Activated CD8-positive, alpha-beta memory T cell treated with anti-CD3 and anti-CD28 coated beads, Interleukin-2, amount 50 U/mL, for 4 hours (primary cell): ENCODE results near the gene FRS3.
"Not testable (repeated sequence)": the region's sequence is repeated elsewhere in the genome, so short reads cannot be mapped to it uniquely, and the experiment has no call there.

Experiments used
- DNase-seq: peaks from one replicate; pipeline ENCODE4 v3.0.0-alpha.2; 2020

The FRS3 gene

GRCh38 chr6:41768545-41769308, 11.0 kb downstream of the FRS3 start:
- DNase-seq = no peak

GRCh38 chr6:41767112-41767833, 12.4 kb downstream of the FRS3 start:
- no peak for DNase-seq

- not testable (repeated sequence) for DNase-seq
Observed at GRCh38 chr6:41766043-41766664, 13.5 kb downstream of the FRS3 start.

GRCh38 chr6:41763470-41763869, 16.2 kb downstream of the FRS3 start:
- no peak for DNase-seq

- no peak for DNase-seq
Observed at GRCh38 chr6:41759905-41760579, 19.7 kb downstream of the FRS3 start.

GRCh38 chr6:41759106-41759904, 20.4 kb downstream of the FRS3 start:
- no peak for DNase-seq

GRCh38 chr6:41758641-41759035, 21.1 kb downstream of the FRS3 start:
- DNase-seq = no peak

- no peak for DNase-seq
Observed at GRCh38 chr6:41757931-41758640, 21.6 kb downstream of the FRS3 start.

- no peak for DNase-seq
Observed at GRCh38 chr6:41757271-41757670, 22.4 kb downstream of the FRS3 start.

- DNase-seq = no peak
Observed at GRCh38 chr6:41756354-41756753, 23.3 kb downstream of the FRS3 start.

GRCh38 chr6:41755895-41756294, 23.8 kb downstream of the FRS3 start:
- no peak for DNase-seq

GRCh38 chr6:41750374-41750773, 29.3 kb downstream of the FRS3 start:
- DNase-seq = no peak

GRCh38 chr6:41748542-41748941, 31.2 kb downstream of the FRS3 start:
- no peak for DNase-seq

- DNase-seq = no peak
Observed at GRCh38 chr6:41748102-41748477, 31.6 kb downstream of the FRS3 start.

GRCh38 chr6:41747256-41748101, 32.2 kb downstream of the FRS3 start, which contains the start of gene PGC:
PGC (minus strand) TSS chr6:41747397; CDS start chr6:41747334, 63 bp downstream.
- no peak for DNase-seq

- DNase-seq = no peak
Observed at GRCh38 chr6:41746107-41746506, 33.6 kb downstream of the FRS3 start.

GRCh38 chr6:41744236-41744787, 35.4 kb downstream of the FRS3 start:
- no peak for DNase-seq

- DNase-seq = no peak
Observed at GRCh38 chr6:41743406-41744235, 36.1 kb downstream of the FRS3 start.
